Neural progenitor cell (in vitro differentiated cells): ENCODE measurements around the gene IFNA5. TPM values are rescaled to one million over a fixed set of nuclear protein-coding genes. Genes with fewer than 3 reads are reported as not detected.

Source experiments
- DNase-seq: peaks from one replicate; pipeline ENCODE4 v3.0.0-alpha.2; 2016; ENCODE audit warnings: low spot score
- H2AFZ ChIP-seq: fragments of 200-600 bp; sonication (generic); replicated peaks from 2 replicates; pipeline ENCODE4 v1.6.1; 2016; ENCODE audit warnings: antibody characterized with exemption
- H3F3A ChIP-seq: fragments of 200-600 bp; sonication (generic); 2 replicates; pipeline ENCODE4 v1.6.1; 2016; ENCODE audit warnings: antibody characterized with exemption, low read depth
- H3K27ac ChIP-seq: fragments of 200-600 bp; sonication (generic); 2 replicates; pipeline ENCODE4 v1.5.1; 2016; ENCODE audit warnings: mild to moderate bottlenecking
- H3K27me3 ChIP-seq: fragments of 200-600 bp; sonication (generic); 2 replicates; pipeline ENCODE4 v1.6.1; 2016; ENCODE audit warnings: mild to moderate bottlenecking, moderate library complexity
- H3K36me3 ChIP-seq: fragments of 200-600 bp; sonication (generic); 2 replicates; pipeline ENCODE4 v1.5.1; 2016
- H3K4me1 ChIP-seq: fragments of 200-600 bp; sonication (generic); 2 replicates; pipeline ENCODE4 v1.6.1; 2016; ENCODE audit warnings: mixed run types
- H3K4me2 ChIP-seq: fragments of 200-600 bp; sonication (generic); 2 replicates; pipeline ENCODE4 v1.6.1; 2016
- H3K4me3 ChIP-seq: fragments of 200-600 bp; sonication (generic); 2 replicates; pipeline ENCODE4 v1.5.1; 2016
- H3K79me2 ChIP-seq: fragments of 200-600 bp; sonication (generic); 2 replicates; pipeline ENCODE4 v1.6.1; 2016; ENCODE audit warnings: low read depth
- H3K9ac ChIP-seq: fragments of 200-600 bp; sonication (generic); 2 replicates; pipeline ENCODE4 v1.6.1; 2016
- H3K9me3 ChIP-seq: fragments of 200-600 bp; sonication (generic); 2 replicates; pipeline ENCODE4 v1.5.1; 2016; ENCODE audit warnings: low read depth
- H4K20me1 ChIP-seq: fragments of 200-600 bp; sonication (generic); 2 replicates; pipeline ENCODE4 v1.6.1; 2016; ENCODE audit warnings: low read depth
- H3K27ac Mint-ChIP-seq: 3 replicates; pipeline ENCODE4 v1.8.0; 2021; ENCODE audit warnings: mixed read lengths
- H3K27me3 Mint-ChIP-seq: 2 replicates; pipeline ENCODE4 v1.8.0; 2022; ENCODE audit warnings: low read depth, mild to moderate bottlenecking, inconsistent platforms, moderate library complexity, mixed read lengths; ENCODE audit not compliant: insufficient read depth
- H3K36me3 Mint-ChIP-seq: 3 replicates; pipeline ENCODE4 v1.8.0; 2021; ENCODE audit warnings: mixed read lengths
- H3K4me1 Mint-ChIP-seq: 3 replicates; pipeline ENCODE4 v1.8.0; 2021; ENCODE audit warnings: mixed read lengths
- H3K4me3 Mint-ChIP-seq: 3 replicates; pipeline ENCODE4 v1.8.0; 2021; ENCODE audit warnings: mild to moderate bottlenecking, moderate library complexity, mixed read lengths
- H3K9me3 Mint-ChIP-seq: 3 replicates; pipeline ENCODE4 v1.8.0; 2020; ENCODE audit warnings: mixed read lengths
- EZH2 ChIP-seq: fragments of 200-600 bp; sonication (generic); IDR thresholded peaks from 2 replicates; pipeline ENCODE4 v1.6.1; 2017; ENCODE audit warnings: antibody characterized with exemption, mild to moderate bottlenecking, moderate library complexity
- EZH2phosphoT487 ChIP-seq: fragments of 200-600 bp; sonication (generic); IDR thresholded peaks from 2 replicates; pipeline ENCODE4 v1.6.1; 2017; ENCODE audit warnings: antibody characterized with exemption
- total RNA-seq: library from RNA; depleted of rRNA; stranded (reverse); fragments of >200 nt; gene quantifications from 2 replicates; pipeline ENCODE4 v1.2.3, GENCODE V29; 2015; ENCODE audit warnings: low replicate concordance
- TF ChIP-seq, protein P1 (sequence below): fragments of 200-600 bp; sonication (generic); IDR thresholded peaks from 2 replicates; pipeline ENCODE4 v1.5.1; 2017; ENCODE audit warnings: antibody characterized with exemption, mild to moderate bottlenecking

IFNA5 gene
- total RNA-seq, 1 donor from 2014 or later, result 0.21 TPM

DNA sequence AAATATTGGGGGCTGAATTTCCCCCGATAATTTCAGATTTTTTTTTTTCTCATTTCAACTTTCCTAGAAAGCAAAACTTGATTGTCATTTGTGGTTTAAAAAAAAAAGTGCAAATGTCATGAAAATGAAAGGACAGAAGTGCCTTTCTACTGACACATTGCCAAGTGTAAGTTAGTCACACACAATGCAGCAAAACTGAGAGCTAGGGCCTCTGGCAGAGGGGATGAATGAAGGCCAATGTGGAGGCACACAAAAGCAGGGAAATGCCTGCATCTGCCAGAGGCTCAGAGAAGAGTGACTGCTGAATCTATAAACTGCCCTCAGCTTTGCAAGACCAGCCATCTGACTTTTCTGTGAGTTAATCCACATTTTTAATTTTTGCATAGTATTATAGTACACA lies 6.8 kb upstream of the IFNA5 start:
- Mint-ChIP-seq H3K4me1 (no peaks in the 10 kb centered on the region), H3K27ac (no peak overlapping the region), H3K27me3 (no peaks in the 10 kb centered on the region), H3K9me3 (peaks cover 2% of the 10 kb centered on the region), H3K36me3 (no peaks in the 10 kb centered on the region), H3K4me3 (no peak overlapping the region)
- no peaks in the 10 kb centered on the region for H4K20me1 ChIP-seq
- no peak overlapping the region for H3K9ac ChIP-seq
- peaks cover 25% of the 10 kb centered on the region for H3K27me3 ChIP-seq
- no peak overlapping the region for H2AFZ ChIP-seq
- TF ChIP-seq EZH2phosphoT487, result no peak
- no peak for TF ChIP-seq EZH2
- TF ChIP-seq, protein P1, sequence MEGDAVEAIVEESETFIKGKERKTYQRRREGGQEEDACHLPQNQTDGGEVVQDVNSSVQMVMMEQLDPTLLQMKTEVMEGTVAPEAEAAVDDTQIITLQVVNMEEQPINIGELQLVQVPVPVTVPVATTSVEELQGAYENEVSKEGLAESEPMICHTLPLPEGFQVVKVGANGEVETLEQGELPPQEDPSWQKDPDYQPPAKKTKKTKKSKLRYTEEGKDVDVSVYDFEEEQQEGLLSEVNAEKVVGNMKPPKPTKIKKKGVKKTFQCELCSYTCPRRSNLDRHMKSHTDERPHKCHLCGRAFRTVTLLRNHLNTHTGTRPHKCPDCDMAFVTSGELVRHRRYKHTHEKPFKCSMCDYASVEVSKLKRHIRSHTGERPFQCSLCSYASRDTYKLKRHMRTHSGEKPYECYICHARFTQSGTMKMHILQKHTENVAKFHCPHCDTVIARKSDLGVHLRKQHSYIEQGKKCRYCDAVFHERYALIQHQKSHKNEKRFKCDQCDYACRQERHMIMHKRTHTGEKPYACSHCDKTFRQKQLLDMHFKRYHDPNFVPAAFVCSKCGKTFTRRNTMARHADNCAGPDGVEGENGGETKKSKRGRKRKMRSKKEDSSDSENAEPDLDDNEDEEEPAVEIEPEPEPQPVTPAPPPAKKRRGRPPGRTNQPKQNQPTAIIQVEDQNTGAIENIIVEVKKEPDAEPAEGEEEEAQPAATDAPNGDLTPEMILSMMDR, result no peak
- no peaks in the 10 kb centered on the region for H3K79me2 ChIP-seq
- no peak overlapping the region for H3K4me2 ChIP-seq
- H3K27ac ChIP-seq, result no peak overlapping the region
- no peaks in the 10 kb centered on the region for H3K36me3 ChIP-seq
- H3F3A ChIP-seq, result no peaks in the 10 kb centered on the region
- H3K4me3 ChIP-seq, result no peak overlapping the region
- H3K4me1 ChIP-seq, result no peaks in the 10 kb centered on the region
- DNase-seq, result no peak
- no peaks in the 10 kb centered on the region for H3K9me3 ChIP-seq

DNA sequence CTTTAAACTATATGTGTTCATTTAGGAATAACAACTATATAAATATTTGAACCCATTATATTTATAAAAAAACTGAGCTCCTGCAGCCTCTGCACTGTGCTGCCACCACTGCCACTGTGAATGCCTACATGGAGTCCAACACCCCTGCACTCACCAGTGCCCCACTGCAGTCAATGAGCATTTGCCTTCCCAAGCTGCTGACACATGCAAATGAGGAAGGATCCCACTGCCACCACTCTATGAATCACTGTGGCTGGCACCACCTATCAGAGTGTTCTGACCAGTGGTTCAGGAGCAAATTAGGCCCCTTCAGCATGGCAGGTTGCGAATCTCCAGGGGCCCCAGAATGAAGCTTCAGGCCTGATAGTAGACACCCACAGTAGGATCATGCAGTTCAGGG lies 9.1 kb downstream of the IFNA5 start:
- Histone ChIP-seq H3K4me2 (no peak overlapping the region), H3K36me3 (no peaks in the 10 kb centered on the region), H3K27me3 (peaks cover 48% of the 10 kb centered on the region), H3K4me3 (no peak overlapping the region), H3F3A (no peaks in the 10 kb centered on the region), H3K27ac (no peak overlapping the region), H4K20me1 (no peaks in the 10 kb centered on the region), H2AFZ (no peak overlapping the region), H3K79me2 (no peaks in the 10 kb centered on the region), H3K9me3 (no peaks in the 10 kb centered on the region), H3K9ac (no peak overlapping the region), H3K4me1 (no peaks in the 10 kb centered on the region)
- Mint-ChIP-seq H3K27me3 (peaks cover 2% of the 10 kb centered on the region), H3K27ac (no peak overlapping the region), H3K4me3 (no peak overlapping the region), H3K36me3 (no peaks in the 10 kb centered on the region), H3K4me1 (no peaks in the 10 kb centered on the region), H3K9me3 (no peaks in the 10 kb centered on the region)
- no peak for DNase-seq
- TF ChIP-seq EZH2 (no peak), EZH2phosphoT487 (no peak)
- TF ChIP-seq, protein P1, result no peak

DNA sequence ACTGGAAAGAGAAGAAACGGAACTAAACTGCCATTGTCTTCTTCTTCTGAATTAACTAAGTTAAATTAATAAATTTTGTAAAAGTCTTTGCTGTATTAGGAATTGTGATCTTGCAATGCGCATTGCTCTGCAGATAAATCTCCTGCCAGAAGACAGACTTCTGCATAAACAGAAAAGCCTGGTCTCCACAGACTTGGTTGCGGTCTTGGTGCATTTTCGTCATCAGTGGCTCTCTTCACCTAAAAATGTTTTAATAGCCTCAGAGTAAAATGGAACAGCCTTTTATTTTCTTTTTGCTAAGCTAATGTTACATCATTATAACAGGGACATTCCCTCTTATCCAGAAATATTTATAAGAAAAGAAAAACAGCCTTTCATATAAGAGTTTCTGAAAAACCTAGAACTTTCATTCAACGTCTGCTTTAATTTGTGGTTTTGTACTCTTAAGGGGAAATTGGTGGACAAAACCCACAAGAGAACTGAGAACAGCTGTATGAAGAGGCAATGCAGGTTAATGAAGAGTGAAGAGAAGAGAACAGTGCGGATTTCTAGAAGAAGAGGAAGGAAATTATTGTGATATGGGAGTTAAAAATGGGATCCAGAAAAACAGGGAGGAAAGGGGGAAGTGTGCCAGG lies 10.1 kb downstream of the IFNA5 start:
- H3F3A ChIP-seq, result no peaks in the 10 kb centered on the region
- H3K9ac ChIP-seq, result no peak overlapping the region
- H3K36me3 Mint-ChIP-seq, result no peaks in the 10 kb centered on the region
- no peak overlapping the region for H2AFZ ChIP-seq
- H3K4me3 ChIP-seq, result no peak overlapping the region
- H4K20me1 ChIP-seq, result no peaks in the 10 kb centered on the region
- no peak overlapping the region for H3K4me3 Mint-ChIP-seq
- no peaks in the 10 kb centered on the region for H3K4me1 Mint-ChIP-seq
- TF ChIP-seq EZH2phosphoT487 (no peak), EZH2 (no peak)
- TF ChIP-seq, protein P1, result no peak
- no peaks in the 10 kb centered on the region for H3K79me2 ChIP-seq
- no peak overlapping the region for H3K27ac ChIP-seq
- no peaks in the 10 kb centered on the region for H3K9me3 ChIP-seq
- no peaks in the 10 kb centered on the region for H3K4me1 ChIP-seq
- no peak overlapping the region for H3K27ac Mint-ChIP-seq
- H3K9me3 Mint-ChIP-seq, result no peaks in the 10 kb centered on the region
- H3K4me2 ChIP-seq, result no peak overlapping the region
- H3K27me3 Mint-ChIP-seq, result peaks cover 2% of the 10 kb centered on the region
- H3K27me3 ChIP-seq, result peaks cover 51% of the 10 kb centered on the region
- no peak for DNase-seq
- H3K36me3 ChIP-seq, result no peaks in the 10 kb centered on the region
